ENCODE results near the gene SLC25A21. TPM values are rescaled to one million over a fixed set of nuclear protein-coding genes. Genes with fewer than 3 reads are reported as not detected.
A peak's percentile ranks its signal among the peaks of the same experiment; 100 is the strongest.

The SLC25A21 gene
- total RNA-seq, 4 donors from 2014 or later = 0.39 to 3.3 (median 1.2) TPM

DNA sequence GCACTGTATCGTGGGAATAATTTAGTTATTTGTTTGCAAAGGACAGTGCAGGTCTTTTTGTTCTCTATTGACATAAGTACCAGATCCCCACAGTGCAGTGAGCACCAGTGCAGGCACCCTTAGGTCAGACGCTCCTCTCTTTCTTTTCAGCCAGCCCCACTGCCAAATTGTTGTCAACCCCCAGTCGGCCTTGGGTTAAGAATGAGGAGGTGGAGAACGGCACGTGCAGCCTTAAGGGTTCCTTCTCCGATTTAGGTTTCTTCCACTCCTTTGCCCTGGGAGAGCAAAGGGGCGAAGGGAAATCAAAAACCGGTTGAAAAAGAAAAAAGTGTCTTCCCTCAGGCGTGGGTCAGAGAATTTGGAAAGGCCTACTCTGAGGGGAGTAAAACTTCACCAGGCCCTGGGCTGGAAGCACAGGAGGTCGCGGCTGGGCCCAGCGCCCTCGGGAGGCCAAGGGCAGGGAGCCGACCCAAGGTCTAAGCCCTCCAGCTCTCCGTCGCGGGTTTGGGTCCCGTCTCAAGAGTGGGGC lies 506.5 kb downstream of the SLC25A21 start:
- peaks cover 24 to 95% (median 73%) of the 10 kb centered on the region in 4 donors for H3K27me3 ChIP-seq
- 39% methylated on average over 13 of the region's 18 CpGs for WGBS

DNA sequence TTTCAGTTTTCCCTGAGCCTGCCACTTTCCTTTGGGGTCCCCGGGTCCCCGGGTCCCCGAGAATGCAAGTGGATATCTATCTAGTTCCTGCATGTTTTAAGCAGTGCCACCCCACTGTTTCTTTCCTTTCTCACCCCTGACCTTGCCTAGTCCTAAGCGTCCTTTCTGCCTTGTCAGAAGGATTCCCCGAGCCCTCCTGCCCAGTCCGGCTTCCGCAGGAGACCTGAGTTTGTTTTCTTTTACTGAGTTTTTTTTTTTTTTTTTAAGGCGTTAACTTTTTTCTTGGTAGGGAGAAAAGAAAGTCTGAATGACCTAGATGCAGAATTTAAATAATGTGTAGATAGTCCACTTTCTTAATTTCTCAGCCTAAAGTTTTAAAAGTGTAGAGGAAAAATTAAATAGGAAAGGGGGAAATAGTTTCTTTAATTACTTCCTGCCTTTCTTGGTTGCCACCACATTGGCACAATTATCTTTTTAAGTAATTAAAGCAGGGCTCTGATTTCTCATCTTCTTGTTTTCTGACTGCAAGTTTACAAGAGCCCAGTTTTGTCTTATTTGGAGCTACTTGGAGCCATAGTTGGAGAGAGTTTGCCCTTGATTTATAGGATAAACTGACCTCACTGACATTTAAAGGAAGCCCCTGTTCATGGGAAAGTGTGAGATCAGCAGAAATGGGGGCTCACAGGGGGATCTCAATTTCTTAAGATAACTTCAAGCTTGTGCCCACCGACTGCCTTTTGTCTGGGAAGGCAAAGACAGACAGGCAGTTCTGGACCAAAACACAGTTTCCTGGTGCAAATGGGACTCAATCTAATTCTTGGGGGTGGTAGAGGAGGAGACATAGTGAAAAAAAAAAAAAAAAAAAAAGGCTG lies 507.8 kb downstream of the SLC25A21 start:
- WGBS = 23% methylated on average over 9 of the region's 9 CpGs
- TF ChIP-seq POLR2A (IDR thresholded peaks at IDR 0.05; ENCODE audit: low read depth) = no peak
- TF ChIP-seq EP300 (IDR thresholded peaks at IDR 0.05) = no peak
- TF ChIP-seq POLR2AphosphoS5 (IDR thresholded peaks at IDR 0.05) = no peak
- no peak for TF ChIP-seq CTCF (IDR thresholded peaks at IDR 0.05)
- Histone ChIP-seq H3K4me1 (peaks cover 40 to 58% (median 52%) of the 10 kb centered on the region in 4 donors), H3K9me3 (no peaks in the 10 kb centered on the region), H3K27ac (replicated peaks in 1 of 4) (no peak overlapping the region), H3K36me3 (no peaks in the 10 kb centered on the region), H3K4me3 (peak overlapping the region; percentile 40 to 48 (median 44)), H3K27me3 (peaks cover 24 to 99% (median 77%) of the 10 kb centered on the region in 4 donors)
- no peak for DNase-seq (ENCODE audit: extremely low spot score)
- intact Hi-C loops (cut with DNase I) = no loop called here

More for the DNA sequence above, 506.5 kb downstream of the SLC25A21 start:
- Histone ChIP-seq H3K4me3 (peak overlapping the region in 2 of 4 donors; percentile 13 to 20), H3K36me3 (no peaks in the 10 kb centered on the region), H3K27ac (replicated peaks in 1 of 4) (no peak overlapping the region), H3K4me1 (peaks cover 39 to 55% (median 50%) of the 10 kb centered on the region in 4 donors), H3K9me3 (no peaks in the 10 kb centered on the region)
- no peak for TF ChIP-seq CTCF (IDR thresholded peaks at IDR 0.05)
- TF ChIP-seq POLR2A (IDR thresholded peaks at IDR 0.05; ENCODE audit: low read depth) = no peak
- TF ChIP-seq POLR2AphosphoS5 (IDR thresholded peaks at IDR 0.05) = no peak
- TF ChIP-seq EP300 (IDR thresholded peaks at IDR 0.05) = no peak
- no peak for DNase-seq (ENCODE audit: extremely low spot score)
- intact Hi-C loops (cut with DNase I) = no loop called here

DNA sequence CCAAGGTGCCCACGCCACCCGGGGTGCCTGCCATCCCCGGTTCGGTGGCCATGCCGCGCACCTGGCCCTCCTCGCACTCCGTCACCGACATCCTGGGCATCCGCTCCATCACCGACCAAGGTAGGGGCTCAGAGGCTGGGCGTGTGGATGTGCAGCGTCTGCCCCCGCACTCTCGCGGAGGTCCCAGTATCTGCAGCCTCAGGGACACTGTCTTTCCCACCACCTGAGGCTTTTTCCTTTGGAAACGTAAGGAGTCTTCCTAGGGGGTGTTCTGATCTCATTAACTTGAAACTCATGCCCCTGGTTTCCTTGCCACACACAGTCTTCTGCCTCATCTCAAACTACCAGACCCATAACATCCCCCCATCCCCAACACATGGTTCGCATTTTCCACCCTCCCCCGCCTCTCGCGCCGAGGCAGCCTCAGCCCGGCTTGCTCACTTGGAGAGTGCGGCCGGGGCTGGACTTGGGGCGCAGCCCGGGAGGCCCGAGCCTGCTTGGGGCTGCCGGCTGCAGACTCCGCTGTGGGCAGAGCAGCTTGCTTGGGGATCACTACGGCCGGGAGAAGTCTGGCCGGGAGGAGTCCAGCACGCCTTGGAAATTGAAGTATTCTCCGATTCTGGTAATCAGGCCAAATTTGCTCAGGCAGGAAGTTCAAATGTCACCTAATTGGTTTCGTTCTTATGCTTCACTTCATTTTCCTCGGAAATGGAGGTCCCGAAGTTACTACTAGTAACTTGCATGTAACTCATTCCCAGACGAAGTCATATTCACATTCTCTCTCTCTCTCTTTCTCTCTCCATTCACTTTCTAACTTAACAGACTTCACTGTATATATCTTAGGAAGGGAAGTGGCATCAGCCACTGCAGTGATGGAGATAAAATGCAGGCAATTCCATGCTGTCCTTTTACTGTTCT lies 508.7 kb downstream of the SLC25A21 start:
- H3K36me3 ChIP-seq = no peaks in the 10 kb centered on the region
- H3K9me3 ChIP-seq = no peaks in the 10 kb centered on the region
- peak overlapping the region; percentile 40 to 48 (median 44) for H3K4me3 ChIP-seq
- WGBS = 0% methylated on average over 19 of the region's 39 CpGs
- H3K4me1 ChIP-seq = peaks cover 41 to 67% (median 57%) of the 10 kb centered on the region in 4 donors
- intact Hi-C loops (cut with DNase I) = no loop called here
- H3K27me3 ChIP-seq = peaks cover 24 to 100% (median 83%) of the 10 kb centered on the region in 4 donors
- TF ChIP-seq EP300 (IDR thresholded peaks at IDR 0.05) = no peak
- TF ChIP-seq CTCF (IDR thresholded peaks at IDR 0.05) = no peak
- no peak for TF ChIP-seq POLR2A (IDR thresholded peaks at IDR 0.05; ENCODE audit: low read depth)
- TF ChIP-seq POLR2AphosphoS5 (IDR thresholded peaks at IDR 0.05) = no peak
- no peak overlapping the region for H3K27ac ChIP-seq (replicated peaks in 1 of 4)
- DNase-seq (ENCODE audit: extremely low spot score) = no peak

- Histone ChIP-seq H3K9me3 (no peaks in the 10 kb centered on the region), H3K4me1 (peaks cover 50 to 76% (median 66%) of the 10 kb centered on the region in 4 donors), H3K36me3 (no peaks in the 10 kb centered on the region), H3K4me3 (peak overlapping the region; percentile 40 to 48 (median 44)), H3K27me3 (peaks cover 24 to 100% (median 84%) of the 10 kb centered on the region in 4 donors), H3K27ac (replicated peaks in 1 of 4) (peak overlapping the region in 1 of 4 donors; percentile 34)
- TF ChIP-seq POLR2AphosphoS5 (IDR thresholded peaks at IDR 0.05) (no peak), CTCF (IDR thresholded peaks at IDR 0.05) (no peak), EP300 (IDR thresholded peaks at IDR 0.05) (no peak), POLR2A (IDR thresholded peaks at IDR 0.05; ENCODE audit: low read depth) (no peak)
- no peak for DNase-seq (ENCODE audit: extremely low spot score)
- intact Hi-C loops (cut with DNase I) = no loop called here
- 4% methylated on average over 15 of the region's 71 CpGs for WGBS
Observed at GRCh38 chr14:36662543-36663403, 509.6 kb downstream of the SLC25A21 start.
